ENCODE measurements around the gene BIVM.

Gene BIVM

DNA sequence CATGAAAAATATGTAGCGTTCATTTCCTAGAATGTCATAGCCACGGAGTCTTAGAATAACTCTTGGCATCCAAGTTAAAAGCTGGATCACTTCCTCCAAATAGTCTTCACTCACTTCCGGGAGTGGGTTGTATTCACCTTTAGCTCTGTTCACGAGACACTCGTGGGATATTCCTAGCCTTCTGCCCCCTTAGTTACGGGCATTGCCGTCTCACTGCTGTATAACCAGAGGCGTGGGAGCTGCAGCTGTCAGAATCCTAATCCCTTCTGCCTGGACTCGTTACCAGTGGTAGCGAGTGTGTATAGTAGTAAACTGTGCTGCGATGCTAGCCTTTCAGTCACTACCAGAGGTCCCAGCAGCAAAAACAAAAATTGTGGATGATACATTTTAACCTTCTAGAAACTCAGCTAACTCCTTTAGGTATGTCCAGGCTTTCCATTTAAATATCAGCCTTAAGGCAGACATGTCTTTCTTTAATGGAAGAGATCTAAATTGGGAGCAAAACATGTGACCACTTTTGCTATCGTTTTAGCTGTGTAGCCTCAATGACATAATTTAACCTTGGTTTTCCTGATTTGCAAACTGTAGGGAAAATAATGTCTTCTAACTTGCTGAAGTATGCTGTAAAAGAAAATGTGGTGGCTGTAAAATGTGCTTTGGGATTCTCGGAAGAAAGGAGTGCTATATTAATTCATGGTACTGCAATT, 81.0 kb downstream of the BIVM start:
- DNase-seq (ENCODE audit: low read depth, low spot score): no peak

DNA sequence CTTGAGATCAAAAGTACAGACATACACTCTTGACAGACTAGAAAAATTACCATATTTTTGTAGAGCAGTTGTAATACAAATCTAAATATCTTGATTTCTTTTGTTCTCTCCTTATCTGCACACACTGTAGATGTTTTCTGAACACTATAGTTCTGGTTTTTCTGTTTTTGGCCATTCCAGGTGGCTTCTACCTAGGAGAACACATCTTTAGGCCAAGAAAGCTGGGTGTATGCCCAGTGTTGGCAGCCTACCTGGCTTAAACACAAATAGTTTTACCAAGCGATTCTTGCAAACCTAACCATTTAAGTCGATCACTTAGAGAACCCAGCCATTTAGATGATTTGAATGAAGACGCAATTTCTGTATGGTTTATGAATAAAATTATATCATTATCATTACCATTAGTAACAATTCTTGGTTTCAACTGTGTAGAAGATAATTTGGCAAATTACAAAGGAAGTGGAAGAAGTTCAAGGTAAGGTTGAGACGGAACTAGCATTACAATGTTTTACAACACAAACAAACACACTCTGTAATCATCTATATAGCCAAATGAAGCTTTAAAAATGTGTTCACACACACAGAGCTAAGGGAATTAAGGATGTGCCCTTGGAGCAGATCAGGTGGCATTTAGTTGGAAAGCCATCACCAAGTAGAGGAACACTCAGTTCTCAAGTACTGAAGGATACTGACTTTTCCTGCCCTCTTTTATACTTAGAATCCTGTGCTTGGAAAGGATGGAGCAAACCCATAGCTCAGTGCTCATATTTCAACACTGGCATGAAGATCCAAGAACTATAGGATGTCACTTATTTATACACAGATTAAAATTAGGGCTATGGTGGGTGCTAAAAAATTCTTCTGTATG, 83.1 kb downstream of the BIVM start:
- no peak for DNase-seq (ENCODE audit: low read depth, low spot score)
